Stimulated activated CD4-positive, alpha-beta T cell treated with anti-CD3 and anti-CD28 coated beads, Interleukin-2, amount 100 ng/mL, for 24 hours (primary cell): Measurements from ENCODE around the gene CAT.

ENCODE experiments used
- DNase-seq, 2 donors: peaks; one replicate each; pipeline ENCODE4 v3.0.0-alpha.2; 2020

Gene CAT

GRCh38 chr11:34425867-34426266 is 12.9 kb upstream of the CAT start:
- no peak for DNase-seq

GRCh38 chr11:34426766-34427185 is 12.0 kb upstream of the CAT start:
- no peak for DNase-seq

DNA sequence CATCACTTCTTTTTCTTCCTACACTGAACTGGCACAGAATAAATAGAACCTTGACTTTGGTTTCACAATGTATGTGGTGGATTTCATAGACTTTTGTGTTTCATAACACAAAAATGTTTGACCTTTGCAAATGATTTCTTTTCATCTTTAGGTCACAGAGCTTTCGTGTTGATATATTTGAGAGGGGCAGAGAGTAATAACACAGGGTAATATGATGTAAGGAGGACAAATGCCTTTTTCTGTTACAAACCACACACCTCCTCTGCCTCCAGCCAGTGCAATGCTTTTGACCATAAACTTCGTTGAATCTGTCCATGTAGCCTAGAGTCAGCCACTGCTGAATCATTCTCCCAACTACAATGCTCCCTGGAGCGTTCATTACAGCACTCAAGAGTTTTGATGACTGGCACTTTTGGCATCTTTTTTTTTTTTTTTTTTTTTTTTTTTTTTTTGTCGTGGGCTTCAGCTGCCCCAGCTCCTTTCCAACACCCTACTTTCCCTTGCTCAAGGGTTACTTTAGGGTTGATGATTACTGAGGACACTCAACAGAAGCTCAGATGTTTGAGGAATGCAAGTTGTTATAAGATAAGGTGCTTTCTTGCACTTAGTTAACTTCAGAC is 11.4 kb upstream of the CAT start:
- no peak for DNase-seq

- no peak for DNase-seq
These were observed 6.8 kb upstream of the CAT start for GRCh38 chr11:34431979-34432378.

DNA sequence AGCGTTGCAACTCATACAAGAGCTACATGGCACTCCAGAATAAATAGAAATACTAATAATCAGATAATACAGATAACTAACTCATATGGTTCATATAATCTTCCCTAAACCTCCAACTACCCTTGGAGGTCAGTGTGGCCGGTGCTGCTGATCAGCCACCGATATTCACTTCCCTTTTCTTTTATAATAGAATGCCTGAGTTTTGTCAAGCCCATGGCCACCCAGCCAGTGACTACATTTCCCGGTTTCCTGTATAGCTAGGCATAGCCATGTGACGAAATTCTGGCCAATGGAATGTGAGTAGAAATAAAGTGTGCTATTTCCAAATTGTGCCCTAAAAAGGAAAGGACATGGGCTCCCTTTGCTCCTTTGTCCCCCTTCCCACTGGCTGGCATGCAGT is 5.9 kb upstream of the CAT start:
- no peak for DNase-seq

DNA sequence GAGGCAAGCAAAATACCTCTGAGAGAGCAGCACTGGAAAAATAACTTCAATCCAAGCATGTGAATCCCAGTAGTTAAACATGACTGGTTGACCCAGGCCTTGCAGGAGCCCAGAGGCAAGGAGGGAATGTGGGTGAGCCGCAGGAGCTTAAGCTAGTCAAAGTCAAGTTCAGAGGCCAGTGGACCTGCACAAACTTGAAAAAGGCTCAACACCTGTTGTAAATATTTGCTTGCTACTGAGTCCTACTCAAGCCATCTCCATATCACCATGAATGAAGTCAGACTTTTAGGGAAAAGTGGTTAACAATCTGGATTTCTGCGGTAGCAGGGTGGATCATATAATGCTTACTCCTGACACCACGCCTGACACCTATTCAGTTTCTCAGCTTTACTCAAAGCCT is 4.8 kb upstream of the CAT start:
- no peak for DNase-seq

- DNase-seq = no peak
These were observed 1.3 kb upstream of the CAT start for GRCh38 chr11:34437224-34438125.

DNA sequence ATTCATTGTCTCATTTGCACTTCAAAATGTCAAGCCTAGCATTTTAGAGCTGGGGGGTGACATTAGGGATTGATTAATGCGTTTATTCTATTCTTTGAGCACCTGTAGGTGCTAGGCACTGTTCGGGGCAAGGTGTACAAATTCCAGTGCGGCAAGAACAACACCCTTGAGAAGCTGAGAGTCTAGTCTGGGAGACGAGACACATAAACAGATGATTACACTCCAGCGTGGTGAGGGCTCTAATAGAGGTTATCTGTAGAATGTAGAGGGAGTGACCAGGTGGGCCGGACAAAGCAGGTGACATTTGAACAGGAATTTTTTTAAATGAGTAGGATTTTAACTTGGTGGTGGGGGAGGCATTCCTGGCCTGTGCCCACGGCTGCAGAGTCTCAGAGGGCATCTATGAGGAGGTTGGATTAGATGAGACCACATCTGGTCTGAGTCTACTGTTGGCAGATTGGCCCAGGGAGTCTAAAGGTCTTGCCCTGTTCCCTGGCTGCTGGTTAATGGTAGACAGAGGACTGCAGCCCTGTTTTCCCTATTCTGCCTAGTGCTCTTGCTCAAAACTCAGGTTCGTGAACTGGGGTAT is 970 bp downstream of the CAT start:
- DNase-seq = no peak

DNA sequence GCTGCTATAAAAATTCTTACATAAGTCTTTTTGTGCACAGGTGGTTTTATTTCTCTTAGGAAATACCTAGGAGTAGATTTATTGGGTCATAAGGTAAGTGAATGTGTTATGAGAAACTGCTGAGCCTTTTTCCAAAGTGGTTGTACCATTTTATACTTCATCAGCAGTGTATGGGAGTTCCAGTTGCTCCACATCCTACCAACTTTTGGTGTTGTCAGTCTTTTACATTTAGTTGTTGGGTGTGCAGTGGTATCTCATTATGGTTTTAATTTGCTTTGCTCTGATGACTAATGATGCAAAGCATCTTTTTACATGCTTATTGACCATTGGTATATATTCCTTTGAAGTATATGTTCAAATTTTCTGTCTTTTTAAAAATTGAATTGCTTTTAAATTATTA is 3.1 kb downstream of the CAT start:
- DNase-seq = no peak

GRCh38 chr11:34443136-34443535 is 4.4 kb downstream of the CAT start:
- DNase-seq = no peak

DNA sequence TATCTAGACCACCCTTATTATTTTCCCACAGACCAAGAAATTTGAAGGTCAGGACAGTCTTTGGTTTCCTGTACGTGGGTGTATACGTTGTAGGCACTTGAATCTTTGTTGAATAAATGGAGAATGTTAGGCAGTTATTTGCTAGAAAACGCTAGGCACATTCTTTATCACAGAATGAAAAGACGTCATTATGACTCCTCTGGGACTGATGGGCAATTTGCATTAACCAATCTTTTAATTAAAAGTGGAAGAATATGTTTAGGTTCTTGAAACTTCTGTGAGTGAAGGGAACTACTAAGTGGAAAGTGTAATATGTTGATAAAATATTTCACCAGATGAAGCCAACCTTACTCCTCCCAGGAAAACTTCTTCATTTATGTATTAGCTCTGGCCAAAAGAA is 5.7 kb downstream of the CAT start:
- no peak for DNase-seq

- no peak for DNase-seq
These were observed 7.2 kb downstream of the CAT start for GRCh38 chr11:34445956-34446355.

DNA sequence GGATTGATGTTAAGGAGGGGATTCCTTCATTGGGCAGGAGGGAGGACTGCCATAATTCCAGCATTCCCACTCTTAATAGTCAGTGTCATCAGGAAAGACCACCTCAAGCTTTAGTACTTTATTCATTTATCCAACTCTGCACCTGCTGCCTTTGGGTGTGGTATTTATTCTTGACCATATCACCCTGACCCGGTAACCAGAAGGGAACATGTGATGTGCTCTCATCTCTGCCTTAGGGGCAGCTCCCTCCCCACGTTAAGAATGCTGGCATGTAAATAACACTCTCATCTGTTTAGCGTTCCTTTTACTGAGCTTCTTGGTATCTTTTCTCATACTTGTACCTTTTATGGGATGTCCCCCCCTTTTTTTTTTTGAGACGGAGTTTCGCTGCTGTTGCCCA is 7.7 kb downstream of the CAT start:
- no peak for DNase-seq

DNA sequence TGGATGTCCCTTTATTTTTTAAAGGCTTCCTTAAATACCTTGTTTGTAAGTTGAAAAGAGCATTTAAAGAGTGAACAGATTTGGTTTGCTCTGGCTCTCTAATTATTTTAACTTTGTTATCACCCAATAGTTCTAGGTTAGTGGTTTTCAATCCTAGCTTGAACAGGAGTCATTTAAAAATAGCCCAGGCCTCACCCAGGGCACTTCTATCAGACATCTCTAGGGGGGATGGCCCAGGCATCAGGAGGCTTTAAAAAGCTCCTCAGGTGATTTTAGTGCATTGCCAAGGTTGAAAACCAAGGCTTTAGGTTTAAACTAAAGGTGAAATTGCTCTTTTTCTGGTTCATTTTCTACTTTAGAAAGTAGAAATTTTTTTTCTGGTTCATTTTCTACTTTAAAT is 8.3 kb downstream of the CAT start:
- no peak for DNase-seq

GRCh38 chr11:34448223-34448994 is 9.7 kb downstream of the CAT start:
- DNase-seq = no peak

- peak in 1 of 2 donors; percentile 6 for DNase-seq
These were observed 10.3 kb downstream of the CAT start for GRCh38 chr11:34449013-34449412.

DNA sequence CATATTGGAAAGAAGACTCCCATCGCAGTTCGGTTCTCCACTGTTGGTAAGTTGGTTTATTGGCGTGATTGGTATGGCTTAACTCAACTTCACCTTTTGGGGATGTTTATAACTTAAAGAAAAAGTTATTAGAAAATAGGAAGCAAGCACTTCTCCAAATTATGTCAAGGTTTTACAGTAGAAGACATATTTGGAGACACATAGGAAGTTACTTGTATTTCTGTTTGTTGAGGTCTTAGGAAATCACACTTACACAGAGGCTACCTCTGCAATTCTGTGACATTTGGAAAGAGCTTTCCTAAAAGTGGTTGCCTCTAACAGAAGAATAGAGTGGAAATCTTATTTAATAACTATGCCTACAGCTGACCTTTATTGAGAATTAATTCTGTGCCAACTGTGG is 12.3 kb downstream of the CAT start:
- DNase-seq = no peak

DNA sequence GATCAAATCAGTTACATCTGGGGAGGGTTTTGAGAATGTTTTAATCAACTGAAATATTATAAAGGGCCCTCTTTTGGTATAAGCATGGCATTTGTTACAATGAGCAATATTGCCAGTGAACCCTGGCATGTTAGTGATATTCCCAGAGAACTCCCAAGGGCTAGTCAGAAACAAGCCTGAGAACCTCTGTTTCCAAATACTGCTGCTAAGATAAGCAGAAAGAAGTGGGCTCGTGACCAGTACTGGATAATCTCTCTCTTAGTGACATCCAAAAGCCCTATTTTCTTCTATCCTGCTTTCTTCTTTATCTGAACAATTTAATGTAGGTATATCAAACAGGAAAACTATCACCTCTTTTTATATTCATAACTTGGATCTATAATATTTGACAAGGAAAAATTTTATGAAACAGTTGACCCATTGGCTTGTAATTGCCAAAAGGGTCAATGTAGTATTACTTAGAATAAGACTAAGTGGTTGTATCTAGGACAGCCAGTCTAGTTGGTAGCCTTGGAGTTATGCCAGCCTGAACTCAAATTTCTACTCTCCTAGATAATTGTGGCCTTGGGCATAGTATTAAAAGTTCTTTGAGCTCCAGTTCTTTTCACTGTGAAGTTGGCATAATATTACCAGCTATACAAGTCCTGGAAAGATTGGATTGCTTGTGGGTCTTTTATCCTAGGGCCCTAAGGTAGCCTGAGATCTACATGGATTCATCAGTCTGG is 15.7 kb downstream of the CAT start:
- DNase-seq = no peak

DNA sequence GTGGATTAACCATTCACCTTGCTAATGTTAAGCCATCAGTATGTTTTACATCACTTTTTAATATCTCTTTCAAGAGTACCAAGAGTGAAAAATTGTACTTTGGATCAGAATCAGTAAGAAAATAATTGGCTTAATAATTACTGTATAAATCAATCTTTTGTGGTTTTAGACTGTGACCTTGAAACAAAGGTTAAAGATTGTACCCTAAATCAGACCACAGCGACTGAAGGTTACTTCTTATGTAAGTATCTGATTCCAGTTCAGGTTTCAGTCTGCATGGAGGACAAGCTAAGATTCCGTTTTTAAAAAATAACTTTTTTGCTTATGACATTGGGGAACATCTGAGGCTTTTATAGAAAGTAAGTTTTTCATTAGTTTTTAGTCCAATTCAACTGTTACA is 18.9 kb downstream of the CAT start:
- DNase-seq = no peak

DNA sequence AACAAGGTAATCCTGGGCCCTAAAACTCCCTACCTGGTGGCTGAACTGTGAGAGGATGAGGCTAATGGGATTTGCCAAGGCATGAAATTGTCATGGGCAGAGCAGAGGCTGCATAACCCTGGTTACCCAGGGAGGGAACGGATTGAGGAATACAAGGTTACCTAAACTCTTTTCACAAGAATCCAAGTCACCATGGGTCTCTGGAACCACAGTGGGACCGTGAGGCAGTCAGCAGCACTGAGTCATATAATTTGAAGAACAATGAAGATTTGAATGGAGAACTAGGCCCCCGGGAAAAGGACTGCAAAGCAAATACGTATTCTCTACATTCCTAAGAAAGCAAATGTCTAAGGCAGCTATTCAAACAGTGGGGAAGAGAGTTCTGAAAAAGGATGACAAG is 19.8 kb downstream of the CAT start:
- no peak for DNase-seq

GRCh38 chr11:34459507-34460162 is 20.9 kb downstream of the CAT start:
- DNase-seq = no peak

- no peak for DNase-seq
These were observed 21.5 kb downstream of the CAT start for GRCh38 chr11:34460278-34460677.
